ENCODE measurements around the gene HSPG2.

Gene HSPG2

DNA sequence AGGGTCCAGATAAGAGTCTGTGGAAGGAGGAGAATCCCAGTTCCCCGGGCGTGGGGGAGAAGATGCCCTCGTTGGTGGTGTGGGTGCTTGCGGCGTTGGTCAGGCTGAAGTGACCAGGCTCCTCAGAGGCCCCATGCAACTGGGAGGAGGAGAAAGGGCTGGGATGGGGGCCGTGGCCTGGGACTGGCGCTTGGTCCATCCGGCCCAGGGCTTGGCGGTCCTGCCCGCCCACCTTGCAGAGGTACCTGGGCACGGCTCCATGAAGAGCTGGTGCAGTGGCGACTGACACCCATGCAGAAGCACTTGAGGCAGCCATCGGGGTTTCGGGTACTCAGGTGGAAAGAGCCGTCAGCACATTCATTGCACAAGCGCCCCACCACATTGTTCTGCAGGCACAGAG, 60.8 kb downstream of the HSPG2 start:
- H3F3A ChIP-seq (ENCODE audit: insufficient read depth, low read length), result no peaks in the 10 kb centered on the region
- H4K20me1 ChIP-seq (ENCODE audit: insufficient read depth, low read length), result no peaks in the 10 kb centered on the region
- H2AFZ ChIP-seq (ENCODE audit: low read length), result no peak overlapping the region
- TF ChIP-seq CTCF (IDR thresholded peaks at IDR 0.05; ENCODE audit: low read length) (no peak), EZH2 (IDR thresholded peaks at IDR 0.05; ENCODE audit: borderline replicate concordance, low read length) (no peak)
- H3K9ac ChIP-seq (ENCODE audit: low read length), result no peak overlapping the region
- H3K4me2 ChIP-seq (ENCODE audit: low read length), result no peak overlapping the region
- no peak overlapping the region for H3K27ac ChIP-seq (ENCODE audit: low read depth, low read length, poor library complexity, severe bottlenecking)
- no peaks in the 10 kb centered on the region for H3K9me3 ChIP-seq (ENCODE audit: low read length)
- H3K9me2 ChIP-seq (ENCODE audit: low read depth, low read length), result no peaks in the 10 kb centered on the region
- H3K27me3 ChIP-seq (ENCODE audit: insufficient read depth, low read length), result no peaks in the 10 kb centered on the region
- H3K79me2 ChIP-seq (ENCODE audit: insufficient read depth, low read length), result no peaks in the 10 kb centered on the region
- no peak overlapping the region for H3K4me3 ChIP-seq (ENCODE audit: low read depth, low read length, poor library complexity, severe bottlenecking)
- peaks cover 19% of the 10 kb centered on the region for H3K4me1 ChIP-seq (ENCODE audit: insufficient read depth, low read length, severe bottlenecking)
- H3K36me3 ChIP-seq (ENCODE audit: insufficient read depth, low read length), result no peaks in the 10 kb centered on the region

GRCh38 chr1:21875621-21876063, 61.5 kb downstream of the HSPG2 start:
- H3K4me3 ChIP-seq (ENCODE audit: low read depth, low read length, poor library complexity, severe bottlenecking), result no peak overlapping the region
- H3K36me3 ChIP-seq (ENCODE audit: insufficient read depth, low read length), result no peaks in the 10 kb centered on the region
- no peaks in the 10 kb centered on the region for H3K9me2 ChIP-seq (ENCODE audit: low read depth, low read length)
- no peaks in the 10 kb centered on the region for H3F3A ChIP-seq (ENCODE audit: insufficient read depth, low read length)
- H3K27ac ChIP-seq (ENCODE audit: low read depth, low read length, poor library complexity, severe bottlenecking), result no peak overlapping the region
- no peak overlapping the region for H2AFZ ChIP-seq (ENCODE audit: low read length)
- H3K4me1 ChIP-seq (ENCODE audit: insufficient read depth, low read length, severe bottlenecking), result peaks cover 19% of the 10 kb centered on the region
- no peaks in the 10 kb centered on the region for H3K27me3 ChIP-seq (ENCODE audit: insufficient read depth, low read length)
- TF ChIP-seq EZH2 (IDR thresholded peaks at IDR 0.05; ENCODE audit: borderline replicate concordance, low read length) (no peak), CTCF (IDR thresholded peaks at IDR 0.05; ENCODE audit: low read length) (no peak)
- no peaks in the 10 kb centered on the region for H3K9me3 ChIP-seq (ENCODE audit: low read length)
- H4K20me1 ChIP-seq (ENCODE audit: insufficient read depth, low read length), result no peaks in the 10 kb centered on the region
- H3K4me2 ChIP-seq (ENCODE audit: low read length), result no peak overlapping the region
- no peaks in the 10 kb centered on the region for H3K79me2 ChIP-seq (ENCODE audit: insufficient read depth, low read length)
- no peak overlapping the region for H3K9ac ChIP-seq (ENCODE audit: low read length)

DNA sequence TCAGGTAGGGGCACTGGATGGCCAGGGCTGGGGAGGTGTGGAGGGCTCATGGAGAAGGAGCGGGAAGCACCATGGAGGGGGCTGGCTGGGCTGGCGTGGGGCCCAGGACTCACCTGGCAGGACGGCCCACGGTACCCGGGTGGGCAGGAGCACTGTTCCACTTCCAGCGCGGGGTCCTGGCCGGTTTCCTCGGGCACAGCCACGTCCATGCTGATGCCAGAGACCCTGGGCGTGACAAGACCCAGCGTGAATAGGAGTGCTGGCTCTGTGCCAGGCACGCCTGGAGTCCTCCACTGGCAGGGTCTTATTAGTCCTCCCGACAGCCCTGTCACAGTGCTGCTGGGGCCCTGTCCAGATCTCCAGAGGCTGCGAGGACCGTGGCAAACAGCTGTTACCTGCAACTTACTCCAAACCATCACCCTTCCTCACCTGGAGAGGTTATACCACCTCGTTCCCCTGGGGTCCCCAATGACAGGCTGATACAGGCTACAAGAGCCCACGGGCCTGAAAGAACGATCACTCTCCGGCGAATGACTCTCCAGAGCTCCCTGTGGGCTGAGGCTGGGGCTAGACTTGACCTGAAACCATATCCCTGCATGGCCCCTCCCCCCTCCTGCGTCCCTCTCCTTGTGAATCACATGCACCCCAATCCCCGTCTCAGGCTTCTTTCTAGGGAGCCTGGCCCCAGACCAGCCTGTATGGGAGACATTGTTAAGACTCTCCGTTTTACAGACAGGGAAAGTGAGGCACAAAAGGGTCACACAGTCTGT, 62.1 kb downstream of the HSPG2 start:
- no peak overlapping the region for H3K4me2 ChIP-seq (ENCODE audit: low read length)
- H3F3A ChIP-seq (ENCODE audit: insufficient read depth, low read length), result no peaks in the 10 kb centered on the region
- no peak overlapping the region for H3K9ac ChIP-seq (ENCODE audit: low read length)
- TF ChIP-seq CTCF (IDR thresholded peaks at IDR 0.05; ENCODE audit: low read length) (no peak), EZH2 (IDR thresholded peaks at IDR 0.05; ENCODE audit: borderline replicate concordance, low read length) (no peak)
- no peaks in the 10 kb centered on the region for H3K9me2 ChIP-seq (ENCODE audit: low read depth, low read length)
- no peaks in the 10 kb centered on the region for H4K20me1 ChIP-seq (ENCODE audit: insufficient read depth, low read length)
- no peak overlapping the region for H3K4me3 ChIP-seq (ENCODE audit: low read depth, low read length, poor library complexity, severe bottlenecking)
- no peak overlapping the region for H2AFZ ChIP-seq (ENCODE audit: low read length)
- peaks cover 19% of the 10 kb centered on the region for H3K4me1 ChIP-seq (ENCODE audit: insufficient read depth, low read length, severe bottlenecking)
- H3K79me2 ChIP-seq (ENCODE audit: insufficient read depth, low read length), result no peaks in the 10 kb centered on the region
- H3K9me3 ChIP-seq (ENCODE audit: low read length), result no peaks in the 10 kb centered on the region
- H3K27me3 ChIP-seq (ENCODE audit: insufficient read depth, low read length), result no peaks in the 10 kb centered on the region
- no peaks in the 10 kb centered on the region for H3K36me3 ChIP-seq (ENCODE audit: insufficient read depth, low read length)
- no peak overlapping the region for H3K27ac ChIP-seq (ENCODE audit: low read depth, low read length, poor library complexity, severe bottlenecking)

All from OCI-LY1 (cell line).